Esophagus (tissue), 2 donors: ENCODE measurements around the gene CCDC8. TPM values are rescaled to one million over a fixed set of nuclear protein-coding genes. Genes with fewer than 3 reads are reported as not detected.

ENCODE experiments used
- H3K27ac ChIP-seq, 2 donors: one replicate each; pipeline ENCODE4 v1.5.1; 2013; ENCODE audit warnings: low read depth in 2 of 2, mild to moderate bottlenecking in 2 of 2, inconsistent platforms in 1 of 2, low read length in 1 of 2, moderate library complexity in 1 of 2
- H3K27me3 ChIP-seq, 2 donors: one replicate each; pipeline ENCODE4 v1.6.1; 2013; ENCODE audit warnings: low read length in 2 of 2, control low read depth in 1 of 2, mild to moderate bottlenecking in 1 of 2; ENCODE audit not compliant: insufficient read depth in 2 of 2, control insufficient read depth in 1 of 2
- H3K36me3 ChIP-seq, 2 donors: one replicate each; pipeline ENCODE4 v1.6.1; 2013; ENCODE audit warnings: low read length in 1 of 2; ENCODE audit not compliant: control insufficient read depth in 2 of 2, insufficient read depth in 2 of 2
- H3K4me1 ChIP-seq, 2 donors: one replicate each; pipeline ENCODE4 v1.6.1; 2013; ENCODE audit warnings: low read length in 1 of 2; ENCODE audit not compliant: control insufficient read depth in 2 of 2, insufficient read depth in 2 of 2
- H3K4me3 ChIP-seq, 2 donors: one replicate each; pipeline ENCODE4 v1.5.1; 2013; ENCODE audit warnings: low read length in 2 of 2, mild to moderate bottlenecking in 2 of 2, low read depth in 1 of 2, moderate library complexity in 1 of 2
- H3K9me3 ChIP-seq, 2 donors: one replicate each; pipeline ENCODE4 v1.6.1; 2013; ENCODE audit warnings: mild to moderate bottlenecking in 2 of 2, low read depth in 1 of 2, low read length in 1 of 2, moderate library complexity in 1 of 2; ENCODE audit not compliant: control insufficient read depth in 2 of 2, insufficient read depth in 1 of 2
- WGBS, 2 donors: extraction: QIAGEN DNeasy Blood & Tissue Kit; methylation state at CpG; one replicate each; pipeline ENCODE4 v1.1.7; 2013; 5-methylcytosine and 5-hydroxymethylcytosine counted together
- polyA plus RNA-seq, 2 donors: library from polyadenylated mRNA; stranded (reverse); fragments of 200-250 nt; gene quantifications; one replicate each; pipeline ENCODE4 v1.2.3, GENCODE V29; 2013
- donor health status: healthy with polysubstance abuse.
- donor health status: Bipolar disorder and iron deficiency.

CCDC8 gene
- polyA plus RNA-seq, 2 donors, result 0.28 to 0.31 TPM

DNA sequence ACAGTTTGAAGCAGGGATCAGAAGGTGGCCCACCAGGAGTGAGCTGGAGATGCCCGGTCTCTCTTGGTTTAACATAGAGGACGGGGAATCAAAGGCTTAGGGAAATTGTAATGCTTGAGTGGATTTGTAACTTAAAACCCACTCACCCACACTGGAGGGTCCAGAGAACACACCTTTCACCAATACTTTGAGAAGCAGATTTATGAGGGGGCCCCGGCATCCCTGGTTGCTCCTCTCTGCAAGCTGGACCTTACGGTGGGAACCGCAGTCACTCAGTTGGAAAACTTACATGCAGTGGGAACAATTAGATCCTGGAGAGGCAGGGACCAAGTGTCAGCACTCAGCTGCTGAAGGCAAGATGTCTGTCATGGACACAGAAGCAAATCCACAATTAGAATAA is 45.9 kb downstream of the CCDC8 start:
- Histone ChIP-seq H3K27me3 (no peaks in the 10 kb centered on the region), H3K36me3 (peaks cover 0 to 6% of the 10 kb centered on the region in 2 donors), H3K4me1 (peaks cover 3 to 11% of the 10 kb centered on the region in 2 donors), H3K27ac (no peak overlapping the region), H3K4me3 (no peak overlapping the region), H3K9me3 (no peaks in the 10 kb centered on the region)
- WGBS, 2 donors, result 83 to 96% methylated on average over 5 of the region's 5 CpGs

DNA sequence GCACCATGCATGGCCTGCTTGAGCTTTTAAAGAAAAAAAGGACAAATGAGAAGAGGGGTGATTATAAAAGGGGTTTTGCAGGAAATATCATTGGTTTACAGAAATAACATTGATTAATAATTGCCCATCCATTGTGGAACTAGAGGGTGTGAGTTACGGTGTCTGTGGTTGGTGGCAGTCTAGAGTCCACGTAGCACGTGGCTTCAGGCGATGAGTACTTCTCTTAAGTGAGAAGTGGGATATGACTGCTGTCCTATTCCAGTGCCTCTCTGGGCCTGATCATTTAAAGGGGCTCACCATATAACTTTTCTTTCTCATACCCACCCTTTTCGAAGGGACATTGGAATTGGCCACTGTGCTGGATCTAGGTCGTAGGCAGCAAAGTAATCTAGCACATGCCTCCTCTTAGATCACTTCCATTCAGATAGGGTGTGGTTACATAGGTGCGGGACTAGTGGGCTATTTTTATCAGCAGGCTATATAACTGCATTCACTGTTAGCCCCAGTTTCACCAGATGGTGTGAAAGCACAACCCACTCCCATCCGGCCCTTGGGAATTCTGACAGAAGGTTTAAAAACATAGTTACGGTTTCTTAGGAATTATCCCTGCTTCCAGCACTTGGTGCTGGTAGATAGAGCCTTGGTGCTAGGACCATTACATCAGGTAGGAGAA is 46.6 kb downstream of the CCDC8 start:
- H3K4me3 ChIP-seq, result no peak overlapping the region
- H3K36me3 ChIP-seq, result peaks cover 0 to 6% of the 10 kb centered on the region in 2 donors
- H3K27me3 ChIP-seq, result no peaks in the 10 kb centered on the region
- peaks cover 3 to 9% of the 10 kb centered on the region in 2 donors for H3K4me1 ChIP-seq
- H3K27ac ChIP-seq, result no peak overlapping the region
- 87 to 90% methylated on average over 9 of the region's 9 CpGs for WGBS, 2 donors
- H3K9me3 ChIP-seq, result no peaks in the 10 kb centered on the region

- Histone ChIP-seq H3K4me3 (no peak overlapping the region), H3K4me1 (peaks cover 0 to 4% of the 10 kb centered on the region in 2 donors), H3K27ac (no peak overlapping the region), H3K27me3 (no peaks in the 10 kb centered on the region), H3K36me3 (peaks cover 0 to 6% of the 10 kb centered on the region in 2 donors), H3K9me3 (no peaks in the 10 kb centered on the region)
- 86 to 91% methylated on average over 4 of the region's 4 CpGs for WGBS, 2 donors
Measured at GRCh38 chr19:46365561-46365960, 47.8 kb downstream of the CCDC8 start.

GRCh38 chr19:46364359-46364758 is 49.0 kb downstream of the CCDC8 start:
- no peak overlapping the region for H3K27ac ChIP-seq
- H3K36me3 ChIP-seq, result peaks cover 0 to 3% of the 10 kb centered on the region in 2 donors
- 87 to 89% methylated on average over 2 of the region's 2 CpGs for WGBS, 2 donors
- no peaks in the 10 kb centered on the region for H3K4me1 ChIP-seq
- H3K4me3 ChIP-seq, result no peak overlapping the region
- H3K9me3 ChIP-seq, result no peaks in the 10 kb centered on the region
- no peaks in the 10 kb centered on the region for H3K27me3 ChIP-seq

GRCh38 chr19:46361915-46362314 is 51.4 kb downstream of the CCDC8 start:
- H3K27ac ChIP-seq, result no peak overlapping the region
- no peaks in the 10 kb centered on the region for H3K4me1 ChIP-seq
- peaks cover 0 to 5% of the 10 kb centered on the region in 2 donors for H3K36me3 ChIP-seq
- H3K4me3 ChIP-seq, result no peak overlapping the region
- WGBS, 2 donors, result 65% methylated on average over 2 of the region's 2 CpGs
- no peaks in the 10 kb centered on the region for H3K9me3 ChIP-seq
- no peaks in the 10 kb centered on the region for H3K27me3 ChIP-seq

Other genes starting within 250 kb of the CCDC8 start
- 10 to 100 TPM; 58.7 to 66.5 TPM for gene IGFL1, start 183.8 kb downstream of the CCDC8 start, polyA plus RNA-seq
- gene HIF3A, start 116.5 kb downstream of the CCDC8 start, polyA plus RNA-seq, result 10 to 100 TPM; 12.3 to 27.3 TPM
- gene PPP5C, start 66.5 kb downstream of the CCDC8 start, polyA plus RNA-seq, result 10 to 100 TPM; 34.7 to 35.5 TPM
- not detected for gene PNMA8C, start 15.4 kb upstream of the CCDC8 start, polyA plus RNA-seq
- under 1 TPM; 0.02 to 0.10 TPM for gene PNMA8A, start 58.0 kb upstream of the CCDC8 start, polyA plus RNA-seq
- gene PNMA8B, start 82.3 kb upstream of the CCDC8 start, polyA plus RNA-seq, result under 1 TPM; 0.14 TPM
- 10 to 100 TPM; 87.0 to 90.8 TPM for gene CALM3, start 187.8 kb upstream of the CCDC8 start, polyA plus RNA-seq
- gene PTGIR, start 211.5 kb upstream of the CCDC8 start, polyA plus RNA-seq, result under 1 TPM; 0.47 to 0.86 TPM
- not detected for gene GNG8, start 222.6 kb upstream of the CCDC8 start, polyA plus RNA-seq
- gene DACT3, start 247.6 kb upstream of the CCDC8 start, polyA plus RNA-seq, result 1 to 10 TPM; 1.1 to 3.2 TPM